ENCODE data around the gene CCHCR1. TPM values are rescaled to one million over a fixed set of nuclear protein-coding genes. Genes with fewer than 3 reads are reported as not detected.
A peak's percentile ranks its signal among the peaks of the same experiment; 100 is the strongest.
"Not testable (repeated sequence)": the region's sequence is repeated elsewhere in the genome, so short reads cannot be mapped to it uniquely, and the experiment has no call there.

CCHCR1 gene
- total RNA-seq, 2 experiments from 2014 or later: 52.5 to 57.7 TPM

- no peak for ATAC-seq (ENCODE audit: low read depth)
- no peaks in the 10 kb centered on the region for H3K27me3 Mint-ChIP-seq
- no peak overlapping the region for H3K27ac Mint-ChIP-seq
- H3K9me3 Mint-ChIP-seq: no peaks in the 10 kb centered on the region
- POLR2A ChIA-PET: no interaction called here
- peaks cover 6% of the 10 kb centered on the region for H3K36me3 Mint-ChIP-seq
- H3K4me3 Mint-ChIP-seq: no peak overlapping the region
- H3K4me1 Mint-ChIP-seq: peaks cover 13% of the 10 kb centered on the region
- no peak for DNase-seq
These were observed 35.6 kb upstream of the CCHCR1 start for GRCh38 chr6:31193206-31193605.

GRCh38 chr6:31192431-31193105 lies 35.0 kb upstream of the CCHCR1 start:
- peaks cover 13% of the 10 kb centered on the region for H3K4me1 Mint-ChIP-seq
- H3K27ac Mint-ChIP-seq, H3K4me3 Mint-ChIP-seq, H3K36me3 Mint-ChIP-seq, H3K27me3 Mint-ChIP-seq, H3K9me3 Mint-ChIP-seq: not testable (repeated sequence)
- DNase-seq (peak; percentile 68), ATAC-seq (ENCODE audit: low read depth) (peak; percentile 16)
- POLR2A ChIA-PET: interaction anchor here (0.7 kb wide), 2 partner anchors 63 to 168 kb away, joined by 3 to 4 read pairs; no protein-coding TSS in a partner anchor

DNA sequence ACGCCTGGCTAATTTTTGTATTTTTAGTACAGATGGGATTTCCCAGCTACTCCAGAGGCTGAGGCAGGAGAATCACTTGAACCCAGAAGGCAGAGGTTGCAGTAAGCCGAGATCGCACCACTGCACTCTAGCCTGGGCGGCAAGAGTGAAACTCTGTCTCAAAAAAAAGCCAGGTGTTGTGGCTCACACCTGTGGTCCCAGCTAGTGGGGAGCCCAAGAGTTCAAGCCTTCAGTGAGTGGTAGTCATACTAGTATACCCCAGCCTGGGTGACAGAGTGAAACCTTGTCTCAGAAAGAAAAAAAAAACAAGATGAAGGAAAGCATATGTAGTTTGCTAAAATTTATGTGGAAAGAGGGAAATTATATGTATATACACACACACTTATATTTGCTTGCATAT lies 32.9 kb upstream of the CCHCR1 start:
- H3K27me3 Mint-ChIP-seq: no peaks in the 10 kb centered on the region
- H3K9me3 Mint-ChIP-seq: no peaks in the 10 kb centered on the region
- no peak for ATAC-seq (ENCODE audit: low read depth)
- H3K4me1 Mint-ChIP-seq: peaks cover 9% of the 10 kb centered on the region
- no peaks in the 10 kb centered on the region for H3K36me3 Mint-ChIP-seq
- POLR2A ChIA-PET: no interaction called here
- no peak for DNase-seq
- no peak overlapping the region for H3K4me3 Mint-ChIP-seq
- H3K27ac Mint-ChIP-seq: no peak overlapping the region

DNA sequence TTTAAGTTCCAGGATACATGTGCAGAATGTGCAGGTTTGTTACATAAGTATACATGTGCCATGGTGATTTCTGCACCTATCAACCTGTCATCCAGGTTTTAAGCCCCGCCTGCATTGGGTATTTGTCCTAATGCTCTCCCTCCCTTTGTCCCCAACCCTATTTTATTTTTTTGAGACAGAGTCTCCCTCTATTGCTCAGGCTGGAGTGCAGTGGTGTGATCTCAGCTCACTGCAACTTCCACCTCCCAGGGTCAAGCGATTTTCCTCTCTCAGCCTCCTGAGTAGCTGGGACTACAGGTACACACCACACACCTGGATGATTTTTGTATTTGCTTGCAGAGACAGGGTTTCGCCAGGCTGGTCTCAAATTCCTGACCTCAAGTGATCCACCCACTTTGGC lies 31.6 kb upstream of the CCHCR1 start:
- H3K27ac Mint-ChIP-seq; POLR2A ChIA-PET; H3K9me3 Mint-ChIP-seq; ATAC-seq (ENCODE audit: low read depth); H3K4me1 Mint-ChIP-seq; H3K27me3 Mint-ChIP-seq; H3K36me3 Mint-ChIP-seq; DNase-seq; H3K4me3 Mint-ChIP-seq: not testable (repeated sequence)

DNA sequence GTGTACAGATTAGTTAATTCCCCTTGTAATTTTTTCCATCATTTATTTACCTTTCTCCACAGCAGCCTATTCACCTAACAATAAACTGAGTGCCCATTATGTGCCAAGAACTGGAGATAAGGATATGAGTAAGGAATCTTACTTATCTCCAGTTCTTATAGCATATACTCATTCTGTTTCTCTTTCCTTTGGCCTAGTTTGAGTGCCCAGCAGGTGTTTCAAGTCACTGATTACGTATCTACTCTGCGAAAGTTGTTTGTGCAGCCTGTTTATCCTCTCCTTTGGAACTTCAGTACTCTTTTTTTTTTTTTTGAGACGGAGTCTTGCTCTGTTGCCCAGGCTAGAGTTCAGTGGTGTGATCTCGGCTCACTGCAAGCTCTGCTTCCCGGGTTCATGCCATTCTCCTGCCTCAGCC lies 30.2 kb upstream of the CCHCR1 start:
- DNase-seq: no peak

DNA sequence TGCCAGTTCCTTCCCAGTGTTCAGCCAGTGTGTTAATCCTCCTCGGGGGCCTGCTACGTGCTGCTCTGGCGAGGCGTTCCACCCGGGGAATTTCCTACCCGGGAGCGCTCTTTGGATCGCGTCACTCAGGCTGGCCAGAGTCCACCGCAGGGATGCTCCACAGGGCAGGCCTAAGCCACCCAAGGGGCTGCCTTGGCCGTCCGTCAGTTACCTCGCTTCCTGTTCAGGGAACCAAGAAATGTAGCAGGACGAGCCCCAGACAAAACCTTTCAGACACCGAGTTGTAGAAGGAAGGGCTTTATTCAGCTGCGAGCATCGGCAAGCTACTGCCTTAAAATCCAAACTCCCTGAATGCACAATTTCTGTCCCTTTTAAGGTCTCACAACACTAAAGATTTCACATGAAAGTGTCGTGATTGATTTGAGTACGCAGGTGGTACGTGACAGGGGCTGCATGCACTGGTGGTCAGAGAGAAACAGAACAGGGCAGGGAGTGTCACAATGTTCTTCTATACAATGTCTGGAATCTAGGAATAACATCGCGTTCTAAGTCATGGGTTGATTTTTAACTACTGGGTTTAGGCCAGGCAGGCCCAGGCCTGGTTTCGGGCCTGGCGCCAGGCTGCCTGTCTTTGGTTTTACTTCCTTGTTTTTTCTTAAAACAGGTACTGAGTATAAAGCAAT lies 28.6 kb upstream of the CCHCR1 start:
- no peak overlapping the region for H3K4me3 Mint-ChIP-seq
- H3K4me1 Mint-ChIP-seq: peaks cover 5% of the 10 kb centered on the region
- H3K27ac Mint-ChIP-seq: no peak overlapping the region
- ATAC-seq (ENCODE audit: low read depth): no peak
- no peak for DNase-seq
- no peaks in the 10 kb centered on the region for H3K27me3 Mint-ChIP-seq
- no peaks in the 10 kb centered on the region for H3K9me3 Mint-ChIP-seq
- POLR2A ChIA-PET: interaction anchor here (0.7 kb wide), 1 partner anchor 21 kb away, joined by 4 read pairs; no protein-coding TSS in a partner anchor
- no peaks in the 10 kb centered on the region for H3K36me3 Mint-ChIP-seq

More for the DNA sequence above, 30.2 kb upstream of the CCHCR1 start:
- no peak overlapping the region for H3K27ac Mint-ChIP-seq
- H3K4me3 Mint-ChIP-seq: no peak overlapping the region
- POLR2A ChIA-PET: no interaction called here
- peaks cover 8% of the 10 kb centered on the region for H3K4me1 Mint-ChIP-seq
- H3K27me3 Mint-ChIP-seq: no peaks in the 10 kb centered on the region
- no peak for ATAC-seq (ENCODE audit: low read depth)
- H3K9me3 Mint-ChIP-seq: no peaks in the 10 kb centered on the region
- H3K36me3 Mint-ChIP-seq: no peaks in the 10 kb centered on the region

DNA sequence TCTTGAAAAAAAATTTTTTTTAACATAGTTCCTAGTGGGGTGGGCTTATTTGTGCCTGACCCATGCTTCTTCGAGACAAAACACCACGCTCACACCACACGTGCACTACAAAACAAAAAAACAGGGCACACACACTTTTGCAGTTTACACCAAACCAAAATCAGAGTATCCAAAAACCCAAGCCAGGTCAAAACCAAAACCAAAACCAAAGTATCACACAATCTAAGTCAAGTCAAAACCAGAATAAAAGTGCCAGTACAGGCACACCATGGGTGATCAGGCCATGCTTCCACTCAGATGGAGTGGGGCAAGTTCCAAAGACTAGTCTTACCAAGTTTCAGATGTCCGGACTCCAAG lies 28.1 kb upstream of the CCHCR1 start:
- not testable (repeated sequence) for DNase-seq, H3K27ac Mint-ChIP-seq

GRCh38 chr6:31183859-31184258 lies 26.3 kb upstream of the CCHCR1 start:
- H3K27ac Mint-ChIP-seq; H3K4me3 Mint-ChIP-seq; H3K27me3 Mint-ChIP-seq; H3K9me3 Mint-ChIP-seq; H3K4me1 Mint-ChIP-seq; H3K36me3 Mint-ChIP-seq; ATAC-seq (ENCODE audit: low read depth); DNase-seq: not testable (repeated sequence)
- POLR2A ChIA-PET: interaction anchor here (1.2 kb wide), 1 partner anchor 24 kb away, joined by 3 read pairs; no protein-coding TSS in a partner anchor

More for the DNA sequence above, 28.1 kb upstream of the CCHCR1 start:
- H3K36me3 Mint-ChIP-seq; H3K4me1 Mint-ChIP-seq; POLR2A ChIA-PET; ATAC-seq (ENCODE audit: low read depth); H3K27me3 Mint-ChIP-seq; H3K9me3 Mint-ChIP-seq; H3K4me3 Mint-ChIP-seq: not testable (repeated sequence)

- not testable (repeated sequence) for H3K36me3 Mint-ChIP-seq; H3K27ac Mint-ChIP-seq; DNase-seq; H3K9me3 Mint-ChIP-seq; ATAC-seq (ENCODE audit: low read depth); H3K4me3 Mint-ChIP-seq; H3K27me3 Mint-ChIP-seq
- POLR2A ChIA-PET: interaction anchor here (1.2 kb wide), 1 partner anchor 23 kb away, joined by 3 read pairs; no protein-coding TSS in a partner anchor
- peaks cover 12% of the 10 kb centered on the region for H3K4me1 Mint-ChIP-seq
These were observed 25.7 kb upstream of the CCHCR1 start for GRCh38 chr6:31183287-31183686.

GRCh38 chr6:31180500-31180899 lies 22.9 kb upstream of the CCHCR1 start:
- peak overlapping the region; percentile 85 for H3K4me3 Mint-ChIP-seq
- H3K27me3 Mint-ChIP-seq: no peaks in the 10 kb centered on the region
- peaks cover 15% of the 10 kb centered on the region for H3K4me1 Mint-ChIP-seq
- DNase-seq (peak; percentile 66), ATAC-seq (ENCODE audit: low read depth) (peak; percentile 94)
- no peaks in the 10 kb centered on the region for H3K9me3 Mint-ChIP-seq
- H3K36me3 Mint-ChIP-seq: no peaks in the 10 kb centered on the region
- H3K27ac Mint-ChIP-seq: peak overlapping the region; percentile 81
- POLR2A ChIA-PET: interaction anchor here (0.9 kb wide), 1 partner anchor 17 kb away, joined by 3 read pairs; no protein-coding TSS in a partner anchor

DNA sequence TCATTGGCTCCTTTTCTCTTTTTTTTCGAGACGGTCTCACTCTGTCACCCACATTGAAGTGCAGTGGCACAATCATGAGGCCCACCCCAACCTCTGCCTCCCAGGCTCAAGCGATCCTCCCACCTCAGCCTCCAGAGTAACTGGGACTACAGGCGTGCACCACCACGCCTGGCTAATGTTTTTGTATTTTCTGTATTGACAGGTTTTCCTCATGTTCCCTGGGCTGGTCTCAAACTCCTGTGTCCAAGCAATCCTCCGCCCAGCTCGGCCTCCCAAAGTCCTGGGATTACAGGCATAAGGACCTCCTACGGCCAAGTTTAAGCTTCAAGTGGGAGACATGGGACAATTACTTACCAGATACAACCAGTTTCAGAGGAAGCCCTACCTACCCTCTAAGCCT lies 22.3 kb upstream of the CCHCR1 start:
- Mint-ChIP-seq H3K27ac (no peak overlapping the region), H3K4me3 (peak overlapping the region; percentile 85), H3K27me3 (no peaks in the 10 kb centered on the region), H3K4me1 (peaks cover 15% of the 10 kb centered on the region), H3K9me3 (no peaks in the 10 kb centered on the region), H3K36me3 (no peaks in the 10 kb centered on the region)
- DNase-seq (no peak), ATAC-seq (ENCODE audit: low read depth) (no peak)
- POLR2A ChIA-PET: no interaction called here

DNA sequence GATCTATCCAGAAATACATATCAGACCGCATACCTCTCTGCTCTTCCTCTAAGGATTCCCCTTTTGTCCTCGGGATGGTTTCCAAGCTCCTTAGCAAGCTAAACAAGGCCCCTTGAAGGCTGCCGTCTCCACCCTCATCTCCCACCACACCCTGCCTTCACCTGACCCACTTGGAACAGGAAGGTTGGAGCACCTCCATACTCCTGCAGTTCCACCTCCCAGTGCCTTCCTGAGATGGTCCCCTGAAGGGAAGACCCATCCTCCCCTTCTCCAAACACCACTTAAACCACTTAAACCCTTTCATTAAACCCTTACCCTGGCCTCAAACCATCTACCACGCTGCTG lies 21.4 kb upstream of the CCHCR1 start:
- no peak for DNase-seq
- no peaks in the 10 kb centered on the region for H3K36me3 Mint-ChIP-seq
- peaks cover 15% of the 10 kb centered on the region for H3K4me1 Mint-ChIP-seq
- no peak overlapping the region for H3K4me3 Mint-ChIP-seq
- no peak overlapping the region for H3K27ac Mint-ChIP-seq
- H3K27me3 Mint-ChIP-seq: no peaks in the 10 kb centered on the region
- H3K9me3 Mint-ChIP-seq: no peaks in the 10 kb centered on the region
- ATAC-seq (ENCODE audit: low read depth): no peak
- POLR2A ChIA-PET: no interaction called here

- no peak for ATAC-seq (ENCODE audit: low read depth)
- Mint-ChIP-seq H3K9me3 (no peaks in the 10 kb centered on the region), H3K27ac (no peak overlapping the region), H3K27me3 (no peaks in the 10 kb centered on the region), H3K4me3 (no peak overlapping the region), H3K4me1 (peaks cover 15% of the 10 kb centered on the region), H3K36me3 (no peaks in the 10 kb centered on the region)
- no peak for DNase-seq
- POLR2A ChIA-PET: no interaction called here
These were observed 20.8 kb upstream of the CCHCR1 start for GRCh38 chr6:31178143-31179041.
